ENCODE measurements around the gene KLF12. TPM values are rescaled to one million over a fixed set of nuclear protein-coding genes. Genes with fewer than 3 reads are reported as not detected.

Gene KLF12
- 28.6 and 29.9 TPM in 2 replicates for total RNA-seq
- long read RNA-seq, partial matches to known transcripts = 1 of 7 reads
- long read RNA-seq, other reads (novel, unspliced or antisense) = 6 of 7 reads

DNA sequence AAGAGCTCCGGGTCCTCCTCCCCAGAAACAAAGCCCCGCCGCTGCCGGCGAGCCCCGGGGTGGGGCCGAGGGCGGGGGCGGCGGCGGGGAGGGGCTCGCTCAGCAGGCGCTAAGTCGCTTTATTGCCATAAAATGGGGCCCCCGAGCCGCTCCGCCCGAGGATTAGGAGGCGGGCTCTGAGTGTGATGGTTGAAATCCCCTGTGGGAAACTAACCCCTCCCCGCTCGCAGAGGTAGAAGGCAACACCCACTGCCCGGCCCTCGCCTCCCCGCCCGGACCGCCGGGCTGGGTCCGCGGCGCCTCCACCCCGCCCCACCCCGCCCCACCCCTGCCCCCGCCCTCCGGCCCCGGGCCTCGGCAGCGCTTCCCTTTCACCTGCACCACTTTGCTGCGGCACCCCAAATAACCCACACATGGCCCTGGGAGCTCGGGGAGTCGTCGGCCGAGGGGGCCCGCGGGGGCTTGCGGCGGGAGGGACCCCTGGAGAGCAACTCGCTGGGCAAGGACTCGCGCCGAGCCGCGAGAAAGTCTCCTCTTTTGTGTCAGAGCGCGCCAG, at the start of gene KLF12:
TSS of gene KLF12 (minus strand) at position 184 of the 556 bp plus-strand sequence.
- Mint-ChIP-seq H3K36me3 (ENCODE audit: low read depth) (no peaks in the 10 kb centered on the region), H3K27ac (ENCODE audit: unreplicated experiment) (peak within 1 kb of the TSS; percentile 100), H3K27me3 (ENCODE audit: low read depth) (no peaks in the 10 kb centered on the region), H3K9me3 (no peaks in the 10 kb centered on the region), H3K4me3 (peak within 1 kb of the TSS; percentile 100), H3K4me1 (peaks cover 25% of the 10 kb centered on the region)
- TF ChIP-seq, protein P1, sequence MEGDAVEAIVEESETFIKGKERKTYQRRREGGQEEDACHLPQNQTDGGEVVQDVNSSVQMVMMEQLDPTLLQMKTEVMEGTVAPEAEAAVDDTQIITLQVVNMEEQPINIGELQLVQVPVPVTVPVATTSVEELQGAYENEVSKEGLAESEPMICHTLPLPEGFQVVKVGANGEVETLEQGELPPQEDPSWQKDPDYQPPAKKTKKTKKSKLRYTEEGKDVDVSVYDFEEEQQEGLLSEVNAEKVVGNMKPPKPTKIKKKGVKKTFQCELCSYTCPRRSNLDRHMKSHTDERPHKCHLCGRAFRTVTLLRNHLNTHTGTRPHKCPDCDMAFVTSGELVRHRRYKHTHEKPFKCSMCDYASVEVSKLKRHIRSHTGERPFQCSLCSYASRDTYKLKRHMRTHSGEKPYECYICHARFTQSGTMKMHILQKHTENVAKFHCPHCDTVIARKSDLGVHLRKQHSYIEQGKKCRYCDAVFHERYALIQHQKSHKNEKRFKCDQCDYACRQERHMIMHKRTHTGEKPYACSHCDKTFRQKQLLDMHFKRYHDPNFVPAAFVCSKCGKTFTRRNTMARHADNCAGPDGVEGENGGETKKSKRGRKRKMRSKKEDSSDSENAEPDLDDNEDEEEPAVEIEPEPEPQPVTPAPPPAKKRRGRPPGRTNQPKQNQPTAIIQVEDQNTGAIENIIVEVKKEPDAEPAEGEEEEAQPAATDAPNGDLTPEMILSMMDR (conservative IDR thresholded peaks at IDR 0.05) = no peak
- DNase-seq (ENCODE audit: low read depth, low spot score) = peak; percentile 75

GRCh38 chr13:74182491-74182890, 48.3 kb upstream of the KLF12 start:
- TF ChIP-seq, protein P1 (conservative IDR thresholded peaks at IDR 0.05) = no peak
- Mint-ChIP-seq H3K4me3 (no peak overlapping the region), H3K36me3 (ENCODE audit: low read depth) (no peaks in the 10 kb centered on the region), H3K9me3 (no peaks in the 10 kb centered on the region), H3K27me3 (ENCODE audit: low read depth) (no peaks in the 10 kb centered on the region), H3K27ac (ENCODE audit: unreplicated experiment) (no peak overlapping the region), H3K4me1 (no peaks in the 10 kb centered on the region)
- DNase-seq (ENCODE audit: low read depth, low spot score) = no peak

- DNase-seq (ENCODE audit: low read depth, low spot score) = no peak
- no peak overlapping the region for H3K4me3 Mint-ChIP-seq
- no peaks in the 10 kb centered on the region for H3K27me3 Mint-ChIP-seq (ENCODE audit: low read depth)
- TF ChIP-seq, protein P1 (conservative IDR thresholded peaks at IDR 0.05) = no peak
- no peaks in the 10 kb centered on the region for H3K9me3 Mint-ChIP-seq
- H3K27ac Mint-ChIP-seq (ENCODE audit: unreplicated experiment) = no peak overlapping the region
- H3K4me1 Mint-ChIP-seq = peaks cover 2% of the 10 kb centered on the region
- H3K36me3 Mint-ChIP-seq (ENCODE audit: low read depth) = no peaks in the 10 kb centered on the region
Observed at GRCh38 chr13:74174810-74175209, 40.6 kb upstream of the KLF12 start.

DNA sequence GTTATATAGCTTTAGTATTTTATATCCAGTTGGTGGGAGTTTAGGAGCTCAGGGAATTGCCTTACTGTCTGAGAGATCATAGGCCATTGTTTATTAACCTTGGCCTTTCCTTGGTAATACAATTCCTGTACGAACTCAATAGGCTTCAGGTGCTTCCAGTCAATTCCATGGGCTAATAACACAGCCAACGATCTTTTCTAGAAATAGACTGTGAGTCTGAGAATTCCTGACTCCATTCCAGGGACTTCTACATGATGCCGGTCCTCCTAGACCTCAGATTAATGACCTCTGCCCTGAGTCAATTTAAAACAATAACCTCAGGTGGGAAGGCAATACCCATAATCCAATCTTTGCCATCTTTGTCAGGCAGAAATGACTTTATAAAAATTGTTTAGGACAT, 39.6 kb upstream of the KLF12 start:
- Mint-ChIP-seq H3K36me3 (ENCODE audit: low read depth) (no peaks in the 10 kb centered on the region), H3K27me3 (ENCODE audit: low read depth) (no peaks in the 10 kb centered on the region), H3K4me3 (no peak overlapping the region), H3K4me1 (peaks cover 7% of the 10 kb centered on the region), H3K27ac (ENCODE audit: unreplicated experiment) (no peak overlapping the region), H3K9me3 (no peaks in the 10 kb centered on the region)
- DNase-seq (ENCODE audit: low read depth, low spot score) = no peak
- TF ChIP-seq, protein P1 (conservative IDR thresholded peaks at IDR 0.05) = no peak

DNA sequence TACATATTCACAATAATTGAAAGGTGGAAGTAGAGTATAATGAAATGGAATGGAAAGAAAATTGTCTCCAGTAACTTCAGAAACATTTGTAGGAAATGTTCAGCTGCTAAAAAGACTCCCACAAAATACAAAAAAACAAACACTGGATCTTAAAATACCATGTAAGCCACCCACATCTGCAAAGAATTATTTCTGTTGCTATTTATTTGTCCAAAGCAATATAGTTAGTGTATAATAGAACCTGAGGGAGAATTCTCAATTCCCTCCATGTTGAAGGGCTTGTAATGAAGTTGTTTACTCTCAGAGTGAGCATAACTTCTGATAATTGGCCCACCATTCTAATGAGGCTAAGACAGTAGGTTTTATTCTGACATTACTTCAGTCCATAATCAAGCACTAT, 37.4 kb upstream of the KLF12 start:
- DNase-seq (ENCODE audit: low read depth, low spot score) = no peak
- H3K27ac Mint-ChIP-seq (ENCODE audit: unreplicated experiment) = no peak overlapping the region
- no peaks in the 10 kb centered on the region for H3K9me3 Mint-ChIP-seq
- no peak overlapping the region for H3K4me3 Mint-ChIP-seq
- H3K27me3 Mint-ChIP-seq (ENCODE audit: low read depth) = no peaks in the 10 kb centered on the region
- peaks cover 15% of the 10 kb centered on the region for H3K4me1 Mint-ChIP-seq
- no peaks in the 10 kb centered on the region for H3K36me3 Mint-ChIP-seq (ENCODE audit: low read depth)
- TF ChIP-seq, protein P1 (conservative IDR thresholded peaks at IDR 0.05) = no peak
